ENCODE data around the gene IL17C. TPM values are rescaled to one million over a fixed set of nuclear protein-coding genes. Genes with fewer than 3 reads are reported as not detected.

Gene IL17C
- total and polyA plus RNA-seq, 10 of the 15 experiments (the other 5 are each of a cell fraction or from before 2014, with no cell fraction given), result not detected

- TF ChIP-seq, protein P1, sequence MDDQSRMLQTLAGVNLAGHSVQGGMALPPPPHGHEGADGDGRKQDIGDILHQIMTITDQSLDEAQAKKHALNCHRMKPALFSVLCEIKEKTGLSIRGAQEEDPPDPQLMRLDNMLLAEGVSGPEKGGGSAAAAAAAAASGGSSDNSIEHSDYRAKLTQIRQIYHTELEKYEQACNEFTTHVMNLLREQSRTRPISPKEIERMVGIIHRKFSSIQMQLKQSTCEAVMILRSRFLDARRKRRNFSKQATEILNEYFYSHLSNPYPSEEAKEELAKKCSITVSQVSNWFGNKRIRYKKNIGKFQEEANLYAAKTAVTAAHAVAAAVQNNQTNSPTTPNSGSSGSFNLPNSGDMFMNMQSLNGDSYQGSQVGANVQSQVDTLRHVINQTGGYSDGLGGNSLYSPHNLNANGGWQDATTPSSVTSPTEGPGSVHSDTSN (IDR thresholded peaks at IDR 0.05; ENCODE audit: insufficient replicate concordance, low read depth, low read length), result peak; percentile 42
- no peak for TF ChIP-seq KDM1A (IDR thresholded peaks at IDR 0.05; ENCODE audit: borderline replicate concordance)
- TF ChIP-seq SRF (IDR thresholded peaks at IDR 0.05; ENCODE audit: low read depth in 2 of 2, low read length in 2 of 2), result 0 out of 4 replicates have a peak, but pooled peaks of 1 of the 2 experiments have one; percentile 67
- TF ChIP-seq EED (IDR thresholded peaks at IDR 0.05; ENCODE audit: low read depth), result peak; percentile 85
- 0 out of 2 replicates have a peak, but pooled peaks have one; percentile 31 for TF ChIP-seq JUND (IDR thresholded peaks at IDR 0.05; ENCODE audit: low read depth, low read length)
- TF ChIP-seq NR2C2 (IDR thresholded peaks at IDR 0.05; ENCODE audit: borderline replicate concordance, control insufficient read depth, insufficient read length, low read depth), result no peak
- peak; percentile 59; the same call in 1 of the 2 replicates for TF ChIP-seq ZNF207 (IDR thresholded peaks at IDR 0.05; ENCODE audit: borderline replicate concordance)
- no peak for TF ChIP-seq KLF5 (IDR thresholded peaks at IDR 0.05; ENCODE audit: partially characterized antibody)
- TF ChIP-seq BHLHE40 (IDR thresholded peaks at IDR 0.05; ENCODE audit: borderline replicate concordance in 1 of 2, low read depth in 2 of 2, low read length in 1 of 2), result peak; percentile 65 to 67; a peak in 3 of 4 replicates
Observed at GRCh38 chr16:88681709-88682451, 43.5 kb downstream of the IL17C start (continued).

- WGBS (ENCODE audit: insufficient coverage, insufficient replicate concordance, low lambda C conversion rate, missing lambda C conversion rate), result 63% methylated on average over 15 of the region's 15 CpGs
- peak overlapping the region; percentile 92 for H3K4me2 ChIP-seq (ENCODE audit: control insufficient read depth, insufficient read depth)
- intact Hi-C loops (cut with micrococcal nuclease; ENCODE audit: unreplicated experiment) (no loop called here), in situ Hi-C loops (cut with MboI) (no loop called here)
- peaks cover 40% of the 10 kb centered on the region for H3K4me1 ChIP-seq (ENCODE audit: control insufficient read depth, insufficient read depth, low read length)
- no peaks in the 10 kb centered on the region for H3K36me3 ChIP-seq (ENCODE audit: control insufficient read depth in 2 of 2, insufficient read depth in 2 of 2, low read length in 1 of 2)
- no peaks in the 10 kb centered on the region; the same call in 1 of the 2 replicates for H3K79me2 ChIP-seq (ENCODE audit: control insufficient read depth, insufficient read depth, low read length)
- no peak for DNase-seq (ENCODE audit: low read depth, low spot score)
- H3K9ac ChIP-seq (ENCODE audit: control insufficient read depth, insufficient read depth, low read length), result peak overlapping the region; percentile 7; the same call in 1 of the 2 replicates
- no TSS peak for BruUV-seq (replicated peaks)
- CTCF ChIA-PET, result interaction anchor here (1.1 to 1.3 kb wide), 5 partner anchors 11 to 97 kb away, joined by 3 to 6 read pairs (median 3); partner anchors contain the start of gene MVD
- no peaks in the 10 kb centered on the region; a peak in 1 of 4 replicates for H3K27me3 ChIP-seq (replicated peaks in 1 of 2; ENCODE audit: control insufficient read depth in 2 of 2, insufficient read depth in 2 of 2, low read length in 1 of 2)
- H4K20me1 ChIP-seq (ENCODE audit: control insufficient read depth, insufficient read depth), result no peaks in the 10 kb centered on the region
- no peak for FAIRE-seq
- no peak overlapping the region; the same call in 1 of the 2 replicates for H3K4me3 ChIP-seq
- no peaks in the 10 kb centered on the region for H3K9me3 ChIP-seq (replicated peaks; ENCODE audit: control insufficient read depth, insufficient read depth, low read length)
- no peak overlapping the region for H3K27ac ChIP-seq (ENCODE audit: control insufficient read depth, insufficient read depth)
- RAD21 ChIA-PET (ENCODE audit: unreplicated experiment), result interaction anchor here (1.0 to 1.2 kb wide), 2 partner anchors 18 to 21 kb away, joined by 3 to 6 read pairs; partner anchors contain the start of gene MVD
- SMC1A ChIA-PET (ENCODE audit: uncharacterized antibody, unreplicated experiment), result no interaction called here
- POLR2A ChIA-PET, result no interaction called here
- no peak overlapping the region for H2AFZ ChIP-seq (ENCODE audit: control insufficient read depth, low read depth, low read length)
- ATAC-seq, result no peak
- TF ChIP-seq SMAD1 (IDR thresholded peaks at IDR 0.05; ENCODE audit: low read depth, partially characterized antibody) (no peak), SMARCA5 (IDR thresholded peaks at IDR 0.05) (no peak), ZNF24 (IDR thresholded peaks at IDR 0.05) (no peak)
- TF ChIP-seq, protein P2, sequence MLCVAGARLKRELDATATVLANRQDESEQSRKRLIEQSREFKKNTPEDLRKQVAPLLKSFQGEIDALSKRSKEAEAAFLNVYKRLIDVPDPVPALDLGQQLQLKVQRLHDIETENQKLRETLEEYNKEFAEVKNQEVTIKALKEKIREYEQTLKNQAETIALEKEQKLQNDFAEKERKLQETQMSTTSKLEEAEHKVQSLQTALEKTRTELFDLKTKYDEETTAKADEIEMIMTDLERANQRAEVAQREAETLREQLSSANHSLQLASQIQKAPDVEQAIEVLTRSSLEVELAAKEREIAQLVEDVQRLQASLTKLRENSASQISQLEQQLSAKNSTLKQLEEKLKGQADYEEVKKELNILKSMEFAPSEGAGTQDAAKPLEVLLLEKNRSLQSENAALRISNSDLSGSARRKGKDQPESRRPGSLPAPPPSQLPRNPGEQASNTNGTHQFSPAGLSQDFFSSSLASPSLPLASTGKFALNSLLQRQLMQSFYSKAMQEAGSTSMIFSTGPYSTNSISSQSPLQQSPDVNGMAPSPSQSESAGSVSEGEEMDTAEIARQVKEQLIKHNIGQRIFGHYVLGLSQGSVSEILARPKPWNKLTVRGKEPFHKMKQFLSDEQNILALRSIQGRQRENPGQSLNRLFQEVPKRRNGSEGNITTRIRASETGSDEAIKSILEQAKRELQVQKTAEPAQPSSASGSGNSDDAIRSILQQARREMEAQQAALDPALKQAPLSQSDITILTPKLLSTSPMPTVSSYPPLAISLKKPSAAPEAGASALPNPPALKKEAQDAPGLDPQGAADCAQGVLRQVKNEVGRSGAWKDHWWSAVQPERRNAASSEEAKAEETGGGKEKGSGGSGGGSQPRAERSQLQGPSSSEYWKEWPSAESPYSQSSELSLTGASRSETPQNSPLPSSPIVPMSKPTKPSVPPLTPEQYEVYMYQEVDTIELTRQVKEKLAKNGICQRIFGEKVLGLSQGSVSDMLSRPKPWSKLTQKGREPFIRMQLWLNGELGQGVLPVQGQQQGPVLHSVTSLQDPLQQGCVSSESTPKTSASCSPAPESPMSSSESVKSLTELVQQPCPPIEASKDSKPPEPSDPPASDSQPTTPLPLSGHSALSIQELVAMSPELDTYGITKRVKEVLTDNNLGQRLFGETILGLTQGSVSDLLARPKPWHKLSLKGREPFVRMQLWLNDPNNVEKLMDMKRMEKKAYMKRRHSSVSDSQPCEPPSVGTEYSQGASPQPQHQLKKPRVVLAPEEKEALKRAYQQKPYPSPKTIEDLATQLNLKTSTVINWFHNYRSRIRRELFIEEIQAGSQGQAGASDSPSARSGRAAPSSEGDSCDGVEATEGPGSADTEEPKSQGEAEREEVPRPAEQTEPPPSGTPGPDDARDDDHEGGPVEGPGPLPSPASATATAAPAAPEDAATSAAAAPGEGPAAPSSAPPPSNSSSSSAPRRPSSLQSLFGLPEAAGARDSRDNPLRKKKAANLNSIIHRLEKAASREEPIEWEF (IDR thresholded peaks at IDR 0.05; ENCODE audit: insufficient replicate concordance, low read depth, low read length), result no peak
Observed at GRCh38 chr16:88684569-88685155, 46.3 kb downstream of the IL17C start.
